HCT116 (cell line): ENCODE results near the gene BOD1L1.

Experiments used
- ATF3 ChIP-seq: IDR thresholded peaks from 2 replicates; pipeline ENCODE4 v1.6.1; 2012
- CTCF ChIP-seq, 3 experiments: fragments of 200-600 bp in 1 of 3; sonication (generic) in 1 of 3; IDR thresholded peaks in 2 of 3; conservative IDR thresholded peaks in 1 of 3; 2 replicates each; pipeline ENCODE4 v1.5.1; 2012 to 2017; ENCODE audit warnings: low read depth in 2 of 3, low read length in 2 of 3, antibody characterized with exemption in 1 of 3, borderline replicate concordance in 1 of 3, control low read depth in 1 of 3, mild to moderate bottlenecking in 1 of 3, mixed read lengths in 1 of 3, mixed run types in 1 of 3, moderate library complexity in 1 of 3; ENCODE audit not compliant: insufficient read depth in 1 of 3
- EZH2 ChIP-seq: fragments of 200-600 bp; sonication (generic); IDR thresholded peaks from 2 replicates; pipeline ENCODE4 v1.6.1; 2017; ENCODE audit warnings: antibody characterized with exemption, mixed run types
- MAX ChIP-seq: IDR thresholded peaks from 2 replicates; pipeline ENCODE4 v1.6.1; 2012
- POLR2A ChIP-seq: IDR thresholded peaks from 2 replicates; pipeline ENCODE4 v1.7.0; 2011; ENCODE audit warnings: borderline replicate concordance; ENCODE audit not compliant: insufficient read depth, insufficient read length; ENCODE audit errors: extremely low read depth
- POLR2AphosphoS5 ChIP-seq: IDR thresholded peaks from 2 replicates; pipeline ENCODE4 v1.6.1; 2011; ENCODE audit warnings: mild to moderate bottlenecking, low read depth, low read length, moderate library complexity
- SP1 ChIP-seq: IDR thresholded peaks from 2 replicates; pipeline ENCODE4 v1.6.1; 2012; ENCODE audit warnings: low read depth
- SRF ChIP-seq: IDR thresholded peaks from 2 replicates; pipeline ENCODE4 v1.6.1; 2012; ENCODE audit warnings: low read depth
- YY1 ChIP-seq: IDR thresholded peaks from 2 replicates; pipeline ENCODE4 v1.6.1; 2011; ENCODE audit warnings: low read length, low read depth, moderate library complexity, mild to moderate bottlenecking; ENCODE audit not compliant: insufficient replicate concordance; ENCODE audit errors: extremely low read depth

- TF ChIP-seq ATF3 (no peak), MAX (no peak), POLR2A (no peak), POLR2AphosphoS5 (no peak), CTCF (IDR thresholded peaks at IDR 0.05 in 2 of 3, conservative IDR thresholded peaks at IDR 0.05 in 1 of 3; ENCODE audit: borderline replicate concordance in 1 of 3, insufficient read depth in 1 of 3, low read depth in 2 of 3, low read length in 2 of 3) (no peak), SP1 (no peak), YY1 (no peak), EZH2 (no peak), SRF (no peak)
Observed at GRCh38 chr4:13627178-13627605, 333 bp downstream of the BOD1L1 start.
